Transverse colon (tissue), 4 donors: ENCODE data around the gene COL6A5. TPM values are rescaled to one million over a fixed set of nuclear protein-coding genes. Genes with fewer than 3 reads are reported as not detected.
"Not testable (repeated sequence)": the region's sequence is repeated elsewhere in the genome, so short reads cannot be mapped to it uniquely, and the experiment has no call there.

Experiments used
- DNase-seq: peaks from one replicate; pipeline ENCODE4 v3.0.0-alpha.2; 2019
- H3K27ac ChIP-seq, 4 donors: fragments of 200-600 bp; sonication (generic); 2 replicates each; pipeline ENCODE4 v1.5.1; 2016 to 2018; ENCODE audit warnings: inconsistent platforms in 4 of 4
- H3K27me3 ChIP-seq: fragments of 200-600 bp; sonication (generic); 2 replicates; pipeline ENCODE4 v1.5.1; 2017; ENCODE audit warnings: inconsistent platforms
- H3K36me3 ChIP-seq, 4 donors: fragments of 200-600 bp; sonication (generic); 2 replicates each; pipeline ENCODE4 v1.5.1; 2017 to 2019; ENCODE audit warnings: inconsistent platforms in 4 of 4
- H3K4me1 ChIP-seq, 4 donors: fragments of 200-600 bp; sonication (generic); 2 replicates each; pipeline ENCODE4 v1.5.1; 2017 to 2020; ENCODE audit warnings: inconsistent platforms in 4 of 4
- H3K4me3 ChIP-seq, 4 donors: fragments of 200-600 bp; sonication (generic); 1 replicate in 1 of 4; 2 replicates in 3 of 4; pipeline versions ENCODE4 v1.5.1 to v1.6.1; 2017 to 2019; ENCODE audit warnings: inconsistent platforms in 4 of 4
- H3K9me3 ChIP-seq, 2 donors: fragments of 200-600 bp; sonication (generic); 2 replicates each; pipeline ENCODE4 v1.5.1; 2017 to 2019; ENCODE audit warnings: inconsistent platforms in 2 of 2
- CTCF ChIP-seq, 5 experiments: fragments of 200-600 bp in 3 of 5; fragments of 450-650 bp in 2 of 5; sonication (generic) in 3 of 5; IDR thresholded peaks; 1 replicate in 2 of 5; 2 replicates in 3 of 5; pipeline ENCODE4 v1.5.1; 2016 to 2017; ENCODE audit warnings: antibody characterized with exemption in 5 of 5, inconsistent platforms in 3 of 5, mild to moderate bottlenecking in 2 of 5, moderate library complexity in 1 of 5
- EP300 ChIP-seq: sonication (generic); formaldehyde crosslinking; IDR thresholded peaks from one replicate; pipeline ENCODE4 v1.6.1; 2017; ENCODE audit warnings: antibody characterized with exemption, low read depth
- POLR2A ChIP-seq: fragments of 450-650 bp; IDR thresholded peaks from one replicate; pipeline ENCODE4 v1.6.1; 2016; ENCODE audit warnings: antibody characterized with exemption, mild to moderate bottlenecking, moderate library complexity
- POLR2AphosphoS5 ChIP-seq, 3 donors: sonication (generic); formaldehyde crosslinking; IDR thresholded peaks; one replicate each; pipeline ENCODE4 v1.6.1; 2016; ENCODE audit warnings: antibody characterized with exemption in 3 of 3
- WGBS, 2 donors: methylation state at CpG; one replicate each; pipeline ENCODE4 v1.1.5; 2018; ENCODE audit warnings: low coverage in 1 of 2; 5-methylcytosine and 5-hydroxymethylcytosine counted together
- in situ Hi-C, 4 donors: fragments of 200-750 bp; cut with MboI; loops; one replicate each; pipeline versions ENCODE4 v1.15.0 to v1.15.1; 2017; ENCODE audit warnings: low sequenced_read_pairs in 3 of 4, low pct_ligation_motif_present in 1 of 4, low pct_unique_long_range_greater_than_20kb in 1 of 4
- intact Hi-C: fragments of 100-400 bp; cut with DNase I; formaldehyde crosslinking; loops from one replicate; pipeline ENCODE4 v1.15.1; 2023; ENCODE audit warnings: low total_unique reads
- total RNA-seq, 4 donors: library from RNA; depleted of rRNA; stranded (reverse); fragments of >200 nt; gene quantifications; one replicate each; pipeline ENCODE4 v1.1.0, GENCODE V29; 2016

Gene COL6A5
- total RNA-seq, 4 donors from 2014 or later = not detected

GRCh38 chr3:130341388-130341787, 4.1 kb upstream of the COL6A5 start:
- intact Hi-C loops (no loop called here), in situ Hi-C loops (no loop called here)
- no peak for DNase-seq
- Histone ChIP-seq H3K27me3 (peaks cover 22% of the 10 kb centered on the region), H3K9me3 (no peaks in the 10 kb centered on the region), H3K4me3 (no peak overlapping the region), H3K36me3 (no peaks in the 10 kb centered on the region), H3K4me1 (no peaks in the 10 kb centered on the region), H3K27ac (no peak overlapping the region)
- TF ChIP-seq CTCF (IDR thresholded peaks at IDR 0.05) = no peak
- no peak for TF ChIP-seq POLR2AphosphoS5 (IDR thresholded peaks at IDR 0.05)
- no peak for TF ChIP-seq POLR2A
- TF ChIP-seq EP300 = no peak

- 80 to 81% methylated on average over 4 of the region's 4 CpGs for WGBS, 2 donors
- peaks cover 27% of the 10 kb centered on the region for H3K27me3 ChIP-seq
- no peaks in the 10 kb centered on the region for H3K9me3 ChIP-seq
- no peak for DNase-seq
- TF ChIP-seq CTCF (IDR thresholded peaks at IDR 0.05) (no peak), EP300 (no peak), POLR2AphosphoS5 (IDR thresholded peaks at IDR 0.05) (no peak), POLR2A (no peak)
- in situ Hi-C loops (no loop called here), intact Hi-C loops (no loop called here)
- H3K4me3 ChIP-seq = no peak overlapping the region
- H3K4me1 ChIP-seq = no peaks in the 10 kb centered on the region
- H3K27ac ChIP-seq = no peak overlapping the region
- H3K36me3 ChIP-seq = no peaks in the 10 kb centered on the region
Measured at GRCh38 chr3:130341882-130342281, 3.6 kb upstream of the COL6A5 start.

- Histone ChIP-seq H3K4me1 (no peaks in the 10 kb centered on the region), H3K27me3 (peaks cover 34% of the 10 kb centered on the region), H3K9me3 (no peaks in the 10 kb centered on the region), H3K27ac (no peak overlapping the region), H3K36me3 (no peaks in the 10 kb centered on the region), H3K4me3 (no peak overlapping the region)
- in situ Hi-C loops (no loop called here), intact Hi-C loops (no loop called here)
- TF ChIP-seq EP300 (no peak), CTCF (IDR thresholded peaks at IDR 0.05) (no peak), POLR2A (no peak), POLR2AphosphoS5 (IDR thresholded peaks at IDR 0.05) (no peak)
- 75 to 92% methylated on average over 5 to 7 of the region's 7 CpGs for WGBS, 2 donors
- no peak for DNase-seq
Measured at GRCh38 chr3:130342821-130343661, 2.4 kb upstream of the COL6A5 start.

GRCh38 chr3:130348258-130348657, 2.8 kb downstream of the COL6A5 start:
- in situ Hi-C loops, DNase-seq, H3K27ac ChIP-seq, H3K4me1 ChIP-seq, H3K9me3 ChIP-seq, H3K36me3 ChIP-seq, intact Hi-C loops, H3K4me3 ChIP-seq: not testable (repeated sequence)
- WGBS, 2 donors = 91 to 94% methylated on average over 2 of the region's 2 CpGs
- peaks cover 34% of the 10 kb centered on the region for H3K27me3 ChIP-seq

GRCh38 chr3:130354430-130354829, 9.0 kb downstream of the COL6A5 start:
- in situ Hi-C loops (no loop called here), intact Hi-C loops (no loop called here)
- Histone ChIP-seq H3K4me1 (no peaks in the 10 kb centered on the region), H3K9me3 (no peaks in the 10 kb centered on the region), H3K27ac (no peak overlapping the region), H3K27me3 (no peaks in the 10 kb centered on the region), H3K36me3 (no peaks in the 10 kb centered on the region), H3K4me3 (no peak overlapping the region)
- DNase-seq = no peak
- 56 to 61% methylated on average over 4 to 5 of the region's 5 CpGs for WGBS, 2 donors
- no peak for TF ChIP-seq CTCF (IDR thresholded peaks at IDR 0.05)
- TF ChIP-seq POLR2AphosphoS5 (IDR thresholded peaks at IDR 0.05) = no peak
